GM12878 (cell line): ENCODE measurements around the gene TGM5. TPM values are rescaled to one million over a fixed set of nuclear protein-coding genes. Genes with fewer than 3 reads are reported as not detected.
A peak's percentile ranks its signal among the peaks of the same experiment; 100 is the strongest.

Source experiments
- BRCA1 ChIP-seq: IDR thresholded peaks from 2 replicates; pipeline ENCODE4 v1.6.1; 2011; ENCODE audit warnings: low read depth, low read length, improper control_type of control experiment
- CBX3 ChIP-seq: fragments of 200-600 bp; sonication (generic); IDR thresholded peaks from 2 replicates; pipeline ENCODE4 v1.6.1; 2016; ENCODE audit warnings: low read depth, borderline replicate concordance
- CREM ChIP-seq: IDR thresholded peaks from 2 replicates; pipeline ENCODE4 v1.6.1; 2014; ENCODE audit warnings: antibody characterized with exemption, low read depth
- E2F8 ChIP-seq: fragments of 450-650 bp; IDR thresholded peaks from 2 replicates; pipeline ENCODE4 v1.6.1; 2018; ENCODE audit warnings: mild to moderate bottlenecking, low read depth, moderate library complexity; ENCODE audit not compliant: partially characterized antibody
- E4F1 ChIP-seq: fragments of 450-650 bp; IDR thresholded peaks from 2 replicates; pipeline ENCODE4 v1.6.1; 2018; ENCODE audit warnings: borderline replicate concordance, mild to moderate bottlenecking; ENCODE audit not compliant: partially characterized antibody
- ESRRA ChIP-seq: IDR thresholded peaks from 2 replicates; pipeline ENCODE4 v1.6.1; 2012; ENCODE audit warnings: mild to moderate bottlenecking, low read length, improper control_type of control experiment
- FOXK2 ChIP-seq: fragments of 450-650 bp; IDR thresholded peaks from 2 replicates; pipeline ENCODE4 v1.6.1; 2017; ENCODE audit warnings: mild to moderate bottlenecking, moderate library complexity
- IKZF2 ChIP-seq, 2 experiments: fragments of 450-650 bp; IDR thresholded peaks; 2 replicates each; pipeline ENCODE4 v1.6.1; 2017; ENCODE audit warnings: mild to moderate bottlenecking in 2 of 2, moderate library complexity in 2 of 2
- KLF5 ChIP-seq: fragments of 450-650 bp; IDR thresholded peaks from 2 replicates; pipeline ENCODE4 v1.6.1; 2014; ENCODE audit warnings: mild to moderate bottlenecking; ENCODE audit not compliant: partially characterized antibody
- MTA2 ChIP-seq: fragments of 450-650 bp; IDR thresholded peaks from 2 replicates; pipeline ENCODE4 v1.6.1; 2016; ENCODE audit warnings: low read depth, mild to moderate bottlenecking, moderate library complexity
- MTA3 ChIP-seq: IDR thresholded peaks from 2 replicates; pipeline ENCODE4 v1.6.1; 2012; ENCODE audit warnings: low read length, inconsistent platforms, borderline replicate concordance
- NFYA ChIP-seq: IDR thresholded peaks from 2 replicates; pipeline ENCODE4 v1.6.1; 2011; ENCODE audit warnings: low read depth, mild to moderate bottlenecking, low read length, improper control_type of control experiment, borderline replicate concordance
- PAX5 ChIP-seq: IDR thresholded peaks from 2 replicates; pipeline ENCODE4 v1.6.1; 2011; ENCODE audit warnings: low read depth, low read length, borderline replicate concordance
- RCOR1 ChIP-seq: conservative IDR thresholded peaks from 2 replicates; pipeline ENCODE4 v1.6.1; 2012; ENCODE audit warnings: low read depth, low read length, improper control_type of control experiment
- SMARCA5 ChIP-seq: fragments of 450-650 bp; IDR thresholded peaks from 2 replicates; pipeline ENCODE4 v1.6.1; 2017; ENCODE audit warnings: mild to moderate bottlenecking
- SP1 ChIP-seq: IDR thresholded peaks from one replicate; pipeline ENCODE4 v1.6.1; 2011; ENCODE audit warnings: low read depth, low read length
- SREBF1 ChIP-seq: IDR thresholded peaks from 2 replicates; pipeline ENCODE4 v1.6.1; 2012; ENCODE audit warnings: mild to moderate bottlenecking, low read length
- SREBF2 ChIP-seq: IDR thresholded peaks from 2 replicates; pipeline ENCODE4 v1.6.1; 2012; ENCODE audit warnings: mild to moderate bottlenecking, low read length
- TCF3 ChIP-seq: IDR thresholded peaks from 2 replicates; pipeline ENCODE4 v1.6.1; 2012; ENCODE audit warnings: low read depth, mild to moderate bottlenecking, low read length, borderline replicate concordance; ENCODE audit not compliant: insufficient read depth
- YY1 ChIP-seq: IDR thresholded peaks from 2 replicates; pipeline ENCODE4 v1.6.1; 2011; ENCODE audit warnings: low read depth, mild to moderate bottlenecking, low read length
- polyA plus RNA-seq, 11 experiments: library from polyadenylated mRNA; depleted of rRNA in 4 of 11; unstranded in 6 of 11; stranded (reverse) in 5 of 11; fragments of >200 nt; fragmentation: Nextera tagmentation in 4 of 11; fragmentation: Illumina TruSeq in 1 of 11; extraction: Ambion mirVana in 4 of 11; extraction: Trizol in 1 of 11; gene quantifications; 1 replicate in 1 of 11; 2 replicates in 10 of 11; pipeline versions ENCODE4 v1.2.1 to v1.2.3, GENCODE V29; 2011 to 2016; ENCODE audit warnings: inconsistent platforms in 2 of 11, missing spikeins in 2 of 11, low read depth in 1 of 11
- total RNA-seq, 4 experiments: library from RNA; depleted of rRNA in 3 of 4; stranded (reverse); fragments of >200 nt in 3 of 4; fragmentation: Illumina TruSeq in 1 of 4; extraction: Trizol in 1 of 4; gene quantifications; 2 replicates each; pipeline versions ENCODE4 v1.2.1 to v1.2.3, GENCODE V29; 2013 to 2021
- TF ChIP-seq, protein P1 (sequence below): IDR thresholded peaks from 2 replicates; pipeline ENCODE4 v1.6.1; 2011; ENCODE audit warnings: low read depth, low read length, improper control_type of control experiment, borderline replicate concordance
- TF ChIP-seq, protein P2 (sequence below): fragments of 450-650 bp; formaldehyde crosslinking; IDR thresholded peaks from 2 replicates; pipeline ENCODE4 v1.4.0; 2020; ENCODE audit warnings: mild to moderate bottlenecking, moderate library complexity

TGM5 gene
- total and polyA plus RNA-seq, 10 of the 15 experiments (the other 5 are each of a cell fraction or from before 2014, with no cell fraction given): 4.4 to 27.1 (median 5.6) TPM

DNA sequence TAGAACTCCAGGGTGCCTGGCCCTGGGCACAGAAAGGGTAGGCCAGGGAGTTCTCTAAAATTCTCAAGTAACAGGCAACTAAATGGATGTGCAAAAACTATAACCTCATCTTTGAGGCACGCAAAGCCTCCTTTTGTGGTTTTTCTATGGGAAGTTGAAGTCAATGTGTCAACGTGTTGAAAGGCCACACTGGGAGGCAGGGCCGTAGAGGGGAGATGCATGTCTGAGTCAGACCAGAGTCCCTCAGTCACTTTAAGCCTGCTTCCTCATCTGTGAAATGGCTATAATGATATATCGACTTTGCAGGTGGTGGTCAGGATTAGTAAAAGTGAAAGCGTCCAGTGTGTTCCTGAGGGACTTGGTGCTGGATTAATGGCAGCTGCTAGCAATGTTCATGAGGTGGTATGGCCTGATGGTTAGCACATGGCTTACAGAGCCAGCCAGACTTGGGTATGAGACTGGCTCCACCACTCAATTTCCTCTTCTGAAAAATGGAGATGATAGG, 17.0 kb downstream of the TGM5 start (continued):
- peak; percentile 99 to 100 for TF ChIP-seq IKZF2 (IDR thresholded peaks at IDR 0.05)
- TF ChIP-seq TCF3: peak; percentile 82
- TF ChIP-seq, protein P1, sequence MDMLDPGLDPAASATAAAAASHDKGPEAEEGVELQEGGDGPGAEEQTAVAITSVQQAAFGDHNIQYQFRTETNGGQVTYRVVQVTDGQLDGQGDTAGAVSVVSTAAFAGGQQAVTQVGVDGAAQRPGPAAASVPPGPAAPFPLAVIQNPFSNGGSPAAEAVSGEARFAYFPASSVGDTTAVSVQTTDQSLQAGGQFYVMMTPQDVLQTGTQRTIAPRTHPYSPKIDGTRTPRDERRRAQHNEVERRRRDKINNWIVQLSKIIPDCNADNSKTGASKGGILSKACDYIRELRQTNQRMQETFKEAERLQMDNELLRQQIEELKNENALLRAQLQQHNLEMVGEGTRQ: no peak
- TF ChIP-seq NFYA: no peak
- no peak for TF ChIP-seq E2F8
- TF ChIP-seq SREBF1: no peak
- no peak for TF ChIP-seq FOXK2
- TF ChIP-seq BRCA1: no peak
- no peak for TF ChIP-seq SREBF2
- TF ChIP-seq MTA3: peak; percentile 45; the same call in 1 of the 2 replicates
- peak; percentile 79 for TF ChIP-seq CREM
- TF ChIP-seq SMARCA5: 0 out of 2 replicates have a peak, but pooled peaks have one; percentile 11
- TF ChIP-seq RCOR1: peak; percentile 94
- no peak for TF ChIP-seq KLF5
- TF ChIP-seq, protein P2, sequence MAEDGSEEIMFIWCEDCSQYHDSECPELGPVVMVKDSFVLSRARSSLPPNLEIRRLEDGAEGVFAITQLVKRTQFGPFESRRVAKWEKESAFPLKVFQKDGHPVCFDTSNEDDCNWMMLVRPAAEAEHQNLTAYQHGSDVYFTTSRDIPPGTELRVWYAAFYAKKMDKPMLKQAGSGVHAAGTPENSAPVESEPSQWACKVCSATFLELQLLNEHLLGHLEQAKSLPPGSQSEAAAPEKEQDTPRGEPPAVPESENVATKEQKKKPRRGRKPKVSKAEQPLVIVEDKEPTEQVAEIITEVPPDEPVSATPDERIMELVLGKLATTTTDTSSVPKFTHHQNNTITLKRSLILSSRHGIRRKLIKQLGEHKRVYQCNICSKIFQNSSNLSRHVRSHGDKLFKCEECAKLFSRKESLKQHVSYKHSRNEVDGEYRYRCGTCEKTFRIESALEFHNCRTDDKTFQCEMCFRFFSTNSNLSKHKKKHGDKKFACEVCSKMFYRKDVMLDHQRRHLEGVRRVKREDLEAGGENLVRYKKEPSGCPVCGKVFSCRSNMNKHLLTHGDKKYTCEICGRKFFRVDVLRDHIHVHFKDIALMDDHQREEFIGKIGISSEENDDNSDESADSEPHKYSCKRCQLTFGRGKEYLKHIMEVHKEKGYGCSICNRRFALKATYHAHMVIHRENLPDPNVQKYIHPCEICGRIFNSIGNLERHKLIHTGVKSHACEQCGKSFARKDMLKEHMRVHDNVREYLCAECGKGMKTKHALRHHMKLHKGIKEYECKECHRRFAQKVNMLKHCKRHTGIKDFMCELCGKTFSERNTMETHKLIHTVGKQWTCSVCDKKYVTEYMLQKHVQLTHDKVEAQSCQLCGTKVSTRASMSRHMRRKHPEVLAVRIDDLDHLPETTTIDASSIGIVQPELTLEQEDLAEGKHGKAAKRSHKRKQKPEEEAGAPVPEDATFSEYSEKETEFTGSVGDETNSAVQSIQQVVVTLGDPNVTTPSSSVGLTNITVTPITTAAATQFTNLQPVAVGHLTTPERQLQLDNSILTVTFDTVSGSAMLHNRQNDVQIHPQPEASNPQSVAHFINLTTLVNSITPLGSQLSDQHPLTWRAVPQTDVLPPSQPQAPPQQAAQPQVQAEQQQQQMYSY (CRISPR knock-in tag): no peak
- peak; percentile 96 for TF ChIP-seq MTA2
- no peak for TF ChIP-seq ESRRA
- no peak for TF ChIP-seq CBX3
- TF ChIP-seq SP1: no peak
- no peak for TF ChIP-seq E4F1
- peak; percentile 86; the same call in 1 of the 2 replicates for TF ChIP-seq PAX5
- peak; percentile 89 for TF ChIP-seq YY1
